ENCODE results near the gene PRSS3.

The PRSS3 gene

DNA sequence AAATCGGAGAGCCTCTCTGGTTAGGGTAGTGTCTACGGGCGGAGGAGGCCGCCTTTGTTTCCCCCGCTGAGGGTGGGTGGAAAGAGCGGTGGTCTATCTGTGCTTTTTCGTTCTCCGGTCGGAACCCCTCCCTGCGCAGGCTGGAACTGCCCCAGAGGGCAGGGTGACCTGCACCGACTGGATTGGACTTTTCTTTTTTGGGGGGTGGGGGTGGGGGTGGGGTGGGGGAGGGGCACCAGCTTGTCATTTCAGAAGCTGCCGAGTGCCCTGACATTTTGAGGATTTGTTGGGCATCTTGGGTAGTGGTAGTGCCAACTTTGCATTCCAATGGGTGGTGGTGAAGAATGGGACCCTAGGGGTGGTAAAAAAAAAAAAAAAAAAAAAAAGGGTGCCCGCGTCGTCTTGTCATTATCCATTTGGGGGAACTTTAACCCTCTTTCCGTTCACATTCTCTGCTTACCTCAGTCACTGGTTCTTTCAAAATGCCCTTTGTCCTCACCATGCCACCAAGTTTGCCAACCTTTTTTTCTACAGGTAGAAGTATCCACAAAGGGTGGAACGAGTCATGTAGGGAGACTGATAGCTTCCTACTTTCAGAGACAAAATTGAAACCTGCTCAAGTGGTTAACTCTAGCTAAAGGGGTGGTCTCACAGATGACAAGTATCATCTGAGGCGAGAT lies 22.9 kb downstream of the PRSS3 start:
- H2AFZ ChIP-seq (ENCODE audit: low read depth, low read length, severe bottlenecking), result no peak overlapping the region
- peak overlapping the region; percentile 84 for H3K9ac ChIP-seq (ENCODE audit: low read length)
- H3K79me2 ChIP-seq (ENCODE audit: insufficient read depth, low read length), result peaks cover 85% of the 10 kb centered on the region
- H3K27me3 ChIP-seq (ENCODE audit: low read length), result no peaks in the 10 kb centered on the region
- peak overlapping the region; percentile 88 for H3K27ac ChIP-seq (ENCODE audit: low read depth, low read length)
- H3K4me2 ChIP-seq (ENCODE audit: low read depth, low read length, poor library complexity, severe bottlenecking), result peak overlapping the region; percentile 83
- peaks cover 8% of the 10 kb centered on the region; the same call in 1 of the 2 replicates for H3K36me3 ChIP-seq (ENCODE audit: low read length)
- H4K20me1 ChIP-seq (ENCODE audit: low read depth, low read length), result no peaks in the 10 kb centered on the region
- H3K9me3 ChIP-seq (ENCODE audit: insufficient read depth, low read length), result no peaks in the 10 kb centered on the region
- H3K4me3 ChIP-seq (ENCODE audit: insufficient read depth, low read length, poor library complexity, severe bottlenecking), result peak overlapping the region; percentile 95
- H3K9me2 ChIP-seq (replicated peaks; ENCODE audit: insufficient read depth, low read length), result no peaks in the 10 kb centered on the region
- H3F3A ChIP-seq (ENCODE audit: insufficient read depth), result peaks cover 57% of the 10 kb centered on the region
- TF ChIP-seq, protein P1, sequence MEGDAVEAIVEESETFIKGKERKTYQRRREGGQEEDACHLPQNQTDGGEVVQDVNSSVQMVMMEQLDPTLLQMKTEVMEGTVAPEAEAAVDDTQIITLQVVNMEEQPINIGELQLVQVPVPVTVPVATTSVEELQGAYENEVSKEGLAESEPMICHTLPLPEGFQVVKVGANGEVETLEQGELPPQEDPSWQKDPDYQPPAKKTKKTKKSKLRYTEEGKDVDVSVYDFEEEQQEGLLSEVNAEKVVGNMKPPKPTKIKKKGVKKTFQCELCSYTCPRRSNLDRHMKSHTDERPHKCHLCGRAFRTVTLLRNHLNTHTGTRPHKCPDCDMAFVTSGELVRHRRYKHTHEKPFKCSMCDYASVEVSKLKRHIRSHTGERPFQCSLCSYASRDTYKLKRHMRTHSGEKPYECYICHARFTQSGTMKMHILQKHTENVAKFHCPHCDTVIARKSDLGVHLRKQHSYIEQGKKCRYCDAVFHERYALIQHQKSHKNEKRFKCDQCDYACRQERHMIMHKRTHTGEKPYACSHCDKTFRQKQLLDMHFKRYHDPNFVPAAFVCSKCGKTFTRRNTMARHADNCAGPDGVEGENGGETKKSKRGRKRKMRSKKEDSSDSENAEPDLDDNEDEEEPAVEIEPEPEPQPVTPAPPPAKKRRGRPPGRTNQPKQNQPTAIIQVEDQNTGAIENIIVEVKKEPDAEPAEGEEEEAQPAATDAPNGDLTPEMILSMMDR (IDR thresholded peaks at IDR 0.05; ENCODE audit: insufficient read depth, low read length, poor library complexity, severe bottlenecking), result no peak
- TF ChIP-seq EZH2phosphoT487 (conservative IDR thresholded peaks at IDR 0.05; ENCODE audit: low read length), result no peak

DNA sequence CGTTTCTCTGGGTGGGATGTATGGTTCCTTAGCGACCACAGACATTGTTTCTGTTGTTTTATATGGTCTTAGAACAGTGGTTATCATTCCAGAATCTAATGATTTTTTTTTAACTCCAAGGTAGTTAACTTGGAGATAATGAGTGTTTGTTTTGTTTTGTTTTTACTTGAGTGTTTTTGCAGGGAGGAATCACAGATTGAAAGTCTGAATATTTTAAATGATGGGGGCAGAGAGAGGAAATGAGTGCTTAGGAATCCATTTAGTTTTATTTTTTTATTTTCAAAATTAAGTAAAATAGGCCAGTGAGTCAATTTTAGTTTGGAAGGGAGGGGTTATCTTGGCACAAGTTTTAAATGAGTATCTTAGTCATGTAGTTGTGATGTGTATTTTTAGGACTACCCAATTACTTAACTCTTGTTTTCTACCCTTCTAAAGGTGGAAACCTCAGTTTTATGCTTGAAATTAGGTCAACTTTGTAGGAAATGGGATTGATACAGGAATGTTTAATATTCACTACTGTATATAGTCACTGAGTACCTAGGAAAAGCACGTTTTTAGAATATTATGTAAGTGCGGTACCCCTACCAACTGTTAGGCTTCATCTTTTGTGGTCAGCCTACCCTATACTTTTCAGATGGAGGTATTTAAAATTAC lies 23.6 kb downstream of the PRSS3 start:
- Histone ChIP-seq H3K27ac (ENCODE audit: low read depth, low read length) (peak overlapping the region; percentile 88), H3K9me2 (replicated peaks; ENCODE audit: insufficient read depth, low read length) (no peaks in the 10 kb centered on the region), H4K20me1 (ENCODE audit: low read depth, low read length) (no peaks in the 10 kb centered on the region), H2AFZ (ENCODE audit: low read depth, low read length, severe bottlenecking) (no peak overlapping the region), H3K4me3 (ENCODE audit: insufficient read depth, low read length, poor library complexity, severe bottlenecking) (peak overlapping the region; percentile 95), H3K36me3 (ENCODE audit: low read length) (peaks cover 12% of the 10 kb centered on the region), H3K27me3 (ENCODE audit: low read length) (no peaks in the 10 kb centered on the region), H3F3A (ENCODE audit: insufficient read depth) (peaks cover 60% of the 10 kb centered on the region), H3K79me2 (ENCODE audit: insufficient read depth, low read length) (peaks cover 89% of the 10 kb centered on the region), H3K4me2 (ENCODE audit: low read depth, low read length, poor library complexity, severe bottlenecking) (peak overlapping the region; percentile 83), H3K9me3 (ENCODE audit: insufficient read depth, low read length) (no peaks in the 10 kb centered on the region), H3K9ac (ENCODE audit: low read length) (peak overlapping the region; percentile 84)
- TF ChIP-seq, protein P1 (IDR thresholded peaks at IDR 0.05; ENCODE audit: insufficient read depth, low read length, poor library complexity, severe bottlenecking), result no peak
- TF ChIP-seq EZH2phosphoT487 (conservative IDR thresholded peaks at IDR 0.05; ENCODE audit: low read length), result no peak

DNA sequence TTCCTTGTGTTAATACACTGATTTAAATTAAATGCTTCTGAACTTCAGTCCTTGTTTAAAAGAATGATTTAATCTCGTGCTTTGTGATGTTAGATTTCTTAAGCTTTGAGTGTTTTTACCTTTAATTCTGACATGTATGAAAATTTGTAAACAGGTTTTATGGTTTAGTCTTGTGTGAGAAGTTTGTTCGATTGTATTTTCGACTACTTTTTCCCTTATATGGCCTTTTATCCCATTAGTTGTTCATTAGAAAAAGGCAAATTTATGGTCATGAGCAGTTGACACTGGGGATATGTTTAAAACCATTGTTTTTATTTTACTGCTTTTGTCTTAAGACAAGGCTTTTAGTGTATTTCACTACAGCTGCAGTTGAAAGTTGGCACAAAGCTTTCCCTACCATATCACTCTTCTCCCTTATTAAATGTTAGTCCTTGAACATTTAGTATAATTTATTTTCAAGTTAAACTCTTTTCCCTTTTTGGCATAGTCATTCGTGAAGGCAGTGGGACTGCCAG lies 24.9 kb downstream of the PRSS3 start:
- peak overlapping the region; percentile 88 for H3K27ac ChIP-seq (ENCODE audit: low read depth, low read length)

More for the DNA sequence above, 24.9 kb downstream of the PRSS3 start:
- peak overlapping the region; percentile 95 for H3K4me3 ChIP-seq (ENCODE audit: insufficient read depth, low read length, poor library complexity, severe bottlenecking)
- H3F3A ChIP-seq (ENCODE audit: insufficient read depth), result peaks cover 54% of the 10 kb centered on the region
- H3K36me3 ChIP-seq (ENCODE audit: low read length), result peaks cover 13% of the 10 kb centered on the region
- H3K9ac ChIP-seq (ENCODE audit: low read length), result peak overlapping the region; percentile 84
- peaks cover 89% of the 10 kb centered on the region for H3K79me2 ChIP-seq (ENCODE audit: insufficient read depth, low read length)
- H3K9me3 ChIP-seq (ENCODE audit: insufficient read depth, low read length), result no peaks in the 10 kb centered on the region
- no peak overlapping the region for H2AFZ ChIP-seq (ENCODE audit: low read depth, low read length, severe bottlenecking)
- H3K9me2 ChIP-seq (replicated peaks; ENCODE audit: insufficient read depth, low read length), result no peaks in the 10 kb centered on the region
- H3K27me3 ChIP-seq (ENCODE audit: low read length), result no peaks in the 10 kb centered on the region
- H4K20me1 ChIP-seq (ENCODE audit: low read depth, low read length), result no peaks in the 10 kb centered on the region
- TF ChIP-seq, protein P1 (IDR thresholded peaks at IDR 0.05; ENCODE audit: insufficient read depth, low read length, poor library complexity, severe bottlenecking), result no peak
- no peak for TF ChIP-seq EZH2phosphoT487 (conservative IDR thresholded peaks at IDR 0.05; ENCODE audit: low read length)
- H3K4me2 ChIP-seq (ENCODE audit: low read depth, low read length, poor library complexity, severe bottlenecking), result peak overlapping the region; percentile 83

Measured in SU-DHL-6 (cell line).